ENCODE measurements around the gene GRIP2. TPM values are rescaled to one million over a fixed set of nuclear protein-coding genes. Genes with fewer than 3 reads are reported as not detected.
A peak's percentile ranks its signal among the peaks of the same experiment; 100 is the strongest.

Gene GRIP2
- total and polyA plus RNA-seq, 9 of the 15 experiments (the other 6 are each of a cell fraction or from before 2014, with no cell fraction given), result 0.01 TPM; not detected in 7

DNA sequence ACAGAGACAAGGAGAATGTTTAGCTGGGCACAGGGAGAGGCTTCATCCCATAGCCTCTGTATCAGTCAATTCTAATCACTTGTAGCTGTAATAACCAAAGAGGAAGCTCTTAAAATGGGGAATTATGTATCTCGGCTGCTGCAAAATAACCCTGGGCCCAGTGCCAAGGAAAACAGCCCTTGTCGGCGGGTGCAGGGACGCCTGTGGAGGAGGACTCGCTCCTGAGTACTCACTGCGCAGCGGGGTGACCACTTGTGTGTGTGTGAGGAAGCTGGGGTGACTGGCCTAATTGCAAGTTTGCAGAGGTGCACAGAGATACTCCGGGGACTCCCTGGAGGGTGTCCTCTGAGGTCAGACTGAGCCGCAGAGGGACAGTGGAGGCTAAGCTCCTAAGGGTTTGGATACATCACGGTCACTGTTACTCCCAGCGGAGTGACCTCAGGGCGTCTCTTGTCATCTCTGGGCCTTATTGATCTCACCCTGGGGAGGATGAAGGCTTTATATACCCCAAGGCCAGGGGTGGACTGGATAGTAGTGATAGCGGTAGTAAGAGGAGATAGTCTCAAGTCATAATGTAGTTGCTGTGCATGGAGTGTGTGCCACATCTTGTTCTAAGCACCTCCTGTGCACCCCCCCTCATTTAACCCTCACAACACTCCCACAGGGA lies 100.5 kb downstream of the GRIP2 start (continued):
- TF ChIP-seq, protein P1, sequence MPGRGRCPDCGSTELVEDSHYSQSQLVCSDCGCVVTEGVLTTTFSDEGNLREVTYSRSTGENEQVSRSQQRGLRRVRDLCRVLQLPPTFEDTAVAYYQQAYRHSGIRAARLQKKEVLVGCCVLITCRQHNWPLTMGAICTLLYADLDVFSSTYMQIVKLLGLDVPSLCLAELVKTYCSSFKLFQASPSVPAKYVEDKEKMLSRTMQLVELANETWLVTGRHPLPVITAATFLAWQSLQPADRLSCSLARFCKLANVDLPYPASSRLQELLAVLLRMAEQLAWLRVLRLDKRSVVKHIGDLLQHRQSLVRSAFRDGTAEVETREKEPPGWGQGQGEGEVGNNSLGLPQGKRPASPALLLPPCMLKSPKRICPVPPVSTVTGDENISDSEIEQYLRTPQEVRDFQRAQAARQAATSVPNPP (IDR thresholded peaks at IDR 0.05; ENCODE audit: borderline replicate concordance, insufficient read depth, insufficient read length), result no peak
- peak; percentile 63 for TF ChIP-seq BHLHE40 (IDR thresholded peaks at IDR 0.05; ENCODE audit: low read length)
- TF ChIP-seq ASH1L (IDR thresholded peaks at IDR 0.05; ENCODE audit: borderline replicate concordance, low read depth, partially characterized antibody), result no peak
- peak; percentile 65 for TF ChIP-seq CBFA2T2 (conservative IDR thresholded peaks at IDR 0.05)
- TF ChIP-seq ZNF551 (CRISPR knock-in tag; IDR thresholded peaks at IDR 0.05), result no peak
- TF ChIP-seq, protein P2, sequence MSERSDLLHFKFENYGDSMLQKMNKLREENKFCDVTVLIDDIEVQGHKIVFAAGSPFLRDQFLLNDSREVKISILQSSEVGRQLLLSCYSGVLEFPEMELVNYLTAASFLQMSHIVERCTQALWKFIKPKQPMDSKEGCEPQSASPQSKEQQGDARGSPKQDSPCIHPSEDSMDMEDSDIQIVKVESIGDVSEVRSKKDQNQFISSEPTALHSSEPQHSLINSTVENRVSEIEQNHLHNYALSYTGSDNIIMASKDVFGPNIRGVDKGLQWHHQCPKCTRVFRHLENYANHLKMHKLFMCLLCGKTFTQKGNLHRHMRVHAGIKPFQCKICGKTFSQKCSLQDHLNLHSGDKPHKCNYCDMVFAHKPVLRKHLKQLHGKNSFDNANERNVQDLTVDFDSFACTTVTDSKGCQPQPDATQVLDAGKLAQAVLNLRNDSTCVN (CRISPR knock-in tag; IDR thresholded peaks at IDR 0.05), result no peak
- no peak for TF ChIP-seq RFX1 (IDR thresholded peaks at IDR 0.05)
- peak; percentile 69 to 87 for TF ChIP-seq FOXA3 (CRISPR knock-in tag; conservative IDR thresholded peaks at IDR 0.05 in 1 of 2, IDR thresholded peaks at IDR 0.05 in 1 of 2)
- TF ChIP-seq, protein P3, sequence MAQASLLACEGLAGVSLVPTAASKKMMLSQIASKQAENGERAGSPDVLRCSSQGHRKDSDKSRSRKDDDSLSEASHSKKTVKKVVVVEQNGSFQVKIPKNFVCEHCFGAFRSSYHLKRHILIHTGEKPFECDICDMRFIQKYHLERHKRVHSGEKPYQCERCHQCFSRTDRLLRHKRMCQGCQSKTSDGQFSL (CRISPR knock-in tag; IDR thresholded peaks at IDR 0.05), result peak; percentile 76
- TF ChIP-seq, protein P3 (tag; IDR thresholded peaks at IDR 0.05), result no peak
- TF ChIP-seq, protein P4, sequence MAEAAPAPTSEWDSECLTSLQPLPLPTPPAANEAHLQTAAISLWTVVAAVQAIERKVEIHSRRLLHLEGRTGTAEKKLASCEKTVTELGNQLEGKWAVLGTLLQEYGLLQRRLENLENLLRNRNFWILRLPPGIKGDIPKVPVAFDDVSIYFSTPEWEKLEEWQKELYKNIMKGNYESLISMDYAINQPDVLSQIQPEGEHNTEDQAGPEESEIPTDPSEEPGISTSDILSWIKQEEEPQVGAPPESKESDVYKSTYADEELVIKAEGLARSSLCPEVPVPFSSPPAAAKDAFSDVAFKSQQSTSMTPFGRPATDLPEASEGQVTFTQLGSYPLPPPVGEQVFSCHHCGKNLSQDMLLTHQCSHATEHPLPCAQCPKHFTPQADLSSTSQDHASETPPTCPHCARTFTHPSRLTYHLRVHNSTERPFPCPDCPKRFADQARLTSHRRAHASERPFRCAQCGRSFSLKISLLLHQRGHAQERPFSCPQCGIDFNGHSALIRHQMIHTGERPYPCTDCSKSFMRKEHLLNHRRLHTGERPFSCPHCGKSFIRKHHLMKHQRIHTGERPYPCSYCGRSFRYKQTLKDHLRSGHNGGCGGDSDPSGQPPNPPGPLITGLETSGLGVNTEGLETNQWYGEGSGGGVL (CRISPR knock-in tag; IDR thresholded peaks at IDR 0.05), result no peak
- TF ChIP-seq, protein P5, sequence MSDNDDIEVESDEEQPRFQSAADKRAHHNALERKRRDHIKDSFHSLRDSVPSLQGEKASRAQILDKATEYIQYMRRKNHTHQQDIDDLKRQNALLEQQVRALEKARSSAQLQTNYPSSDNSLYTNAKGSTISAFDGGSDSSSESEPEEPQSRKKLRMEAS (CRISPR knock-in tag; IDR thresholded peaks at IDR 0.05), result peak; percentile 27
- TF ChIP-seq HDAC1 (IDR thresholded peaks at IDR 0.05), result peak in 1 of 2 experiments; percentile 74; a peak in 2 of 4 replicates
- no peak for TF ChIP-seq MEF2A (IDR thresholded peaks at IDR 0.05; ENCODE audit: control insufficient read depth, low read depth, low read length)
- TF ChIP-seq ZNF584 (CRISPR knock-in tag; IDR thresholded peaks at IDR 0.05; ENCODE audit: low read depth), result no peak
- no peak for TF ChIP-seq PCBP2 (IDR thresholded peaks at IDR 0.05; ENCODE audit: low read depth, low read length, poor library complexity, severe bottlenecking)
- no peak for TF ChIP-seq KLF10 (CRISPR knock-in tag; IDR thresholded peaks at IDR 0.05)
- TF ChIP-seq RCOR1 (IDR thresholded peaks at IDR 0.05; ENCODE audit: borderline replicate concordance in 1 of 2, low read depth in 2 of 2, low read length in 2 of 2), result no peak; a peak in 1 of 4 replicates
- no peak for TF ChIP-seq TGIF2 (CRISPR knock-in tag; IDR thresholded peaks at IDR 0.05)
- TF ChIP-seq, protein P6, sequence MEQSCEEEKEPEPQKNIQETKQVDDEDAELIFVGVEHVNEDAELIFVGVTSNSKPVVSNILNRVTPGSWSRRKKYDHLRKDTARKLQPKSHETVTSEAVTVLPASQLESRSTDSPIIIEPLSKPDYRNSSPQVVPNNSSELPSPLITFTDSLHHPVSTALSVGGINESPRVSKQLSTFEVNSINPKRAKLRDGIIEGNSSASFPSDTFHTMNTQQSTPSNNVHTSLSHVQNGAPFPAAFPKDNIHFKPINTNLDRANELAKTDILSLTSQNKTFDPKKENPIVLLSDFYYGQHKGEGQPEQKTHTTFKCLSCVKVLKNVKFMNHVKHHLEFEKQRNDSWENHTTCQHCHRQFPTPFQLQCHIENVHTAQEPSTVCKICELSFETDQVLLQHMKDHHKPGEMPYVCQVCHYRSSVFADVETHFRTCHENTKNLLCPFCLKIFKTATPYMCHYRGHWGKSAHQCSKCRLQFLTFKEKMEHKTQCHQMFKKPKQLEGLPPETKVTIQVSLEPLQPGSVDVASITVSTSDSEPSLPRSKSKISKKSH (CRISPR knock-in tag; IDR thresholded peaks at IDR 0.05), result no peak
- no peak for TF ChIP-seq MAFK (IDR thresholded peaks at IDR 0.05; ENCODE audit: low read length)

All from K562 (cell line).